NCI-H146 treated with DMSO at 0.1 percent for 48 hours (cell line): ENCODE results near the gene IL21.
"Not testable (repeated sequence)": the region's sequence is repeated elsewhere in the genome, so short reads cannot be mapped to it uniquely, and the experiment has no call there.

ENCODE experiments used
- DNase-seq: peaks from one replicate; lab custom pipeline; 2025; ENCODE audit not compliant: unreplicated experiment; lab: John Stamatoyannopoulos, UW

The IL21 gene

DNA sequence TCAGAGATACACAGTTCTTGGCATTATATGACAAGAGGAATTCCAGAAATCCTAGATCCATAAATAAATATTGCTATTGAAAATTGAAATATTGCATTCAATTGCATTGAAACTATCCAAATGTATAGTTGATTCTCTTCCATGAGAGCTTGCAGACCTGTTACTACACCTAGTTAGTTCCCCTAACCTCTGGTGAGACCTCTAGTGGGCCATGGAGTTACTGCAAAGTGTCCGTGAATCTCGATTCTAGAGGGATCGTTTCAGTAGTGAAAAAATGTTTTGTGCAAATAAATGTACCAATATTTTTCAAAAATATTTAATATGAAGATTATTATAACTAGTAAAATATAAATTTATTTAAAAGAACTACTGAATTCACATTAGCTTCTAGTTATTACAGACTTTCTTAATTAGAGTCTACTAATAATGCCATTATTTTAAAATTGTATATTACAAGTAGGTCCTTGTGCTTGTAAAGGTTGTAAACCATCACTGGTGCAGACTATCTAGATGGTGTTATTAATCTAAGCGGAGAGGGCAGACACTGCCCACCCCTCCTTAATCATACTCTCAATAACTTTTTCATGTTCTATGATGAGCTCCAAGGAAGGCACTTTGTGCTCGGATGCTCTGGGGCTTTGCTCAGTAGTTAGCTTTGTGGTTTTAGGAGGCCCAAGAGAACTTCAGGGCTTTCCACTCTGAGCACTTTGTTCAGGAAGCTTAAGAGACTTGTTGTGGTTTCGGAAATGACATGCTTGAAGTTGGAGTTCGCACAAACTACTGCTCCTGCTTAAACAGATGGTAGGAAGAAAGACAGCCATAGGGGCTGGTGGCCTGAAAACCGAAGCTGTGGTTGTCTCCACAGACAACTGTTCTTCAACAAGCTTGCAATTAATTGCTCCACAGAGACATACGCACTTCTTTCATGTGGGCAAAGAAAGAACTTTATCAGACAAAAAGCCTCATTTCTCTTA is 42.8 kb downstream of the IL21 start:
- DNase-seq: no peak

DNA sequence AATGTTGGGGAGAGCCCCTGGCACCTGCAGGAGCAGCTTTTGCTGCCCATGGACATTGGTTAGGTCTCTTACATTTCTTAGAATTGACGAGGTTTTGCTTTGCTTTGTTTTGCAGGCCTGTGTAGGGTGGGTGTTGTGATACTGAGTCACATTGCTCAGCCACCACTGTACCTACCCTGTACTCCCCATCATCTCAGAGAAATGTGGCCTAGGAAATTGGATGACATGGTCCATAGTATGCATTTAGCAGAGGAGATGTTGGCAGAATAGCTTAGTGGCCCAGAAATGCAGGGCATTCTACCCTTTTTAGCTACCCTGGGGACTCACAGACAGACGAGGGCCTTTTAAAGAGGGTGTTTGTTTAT is 43.7 kb downstream of the IL21 start:
- DNase-seq: no peak

DNA sequence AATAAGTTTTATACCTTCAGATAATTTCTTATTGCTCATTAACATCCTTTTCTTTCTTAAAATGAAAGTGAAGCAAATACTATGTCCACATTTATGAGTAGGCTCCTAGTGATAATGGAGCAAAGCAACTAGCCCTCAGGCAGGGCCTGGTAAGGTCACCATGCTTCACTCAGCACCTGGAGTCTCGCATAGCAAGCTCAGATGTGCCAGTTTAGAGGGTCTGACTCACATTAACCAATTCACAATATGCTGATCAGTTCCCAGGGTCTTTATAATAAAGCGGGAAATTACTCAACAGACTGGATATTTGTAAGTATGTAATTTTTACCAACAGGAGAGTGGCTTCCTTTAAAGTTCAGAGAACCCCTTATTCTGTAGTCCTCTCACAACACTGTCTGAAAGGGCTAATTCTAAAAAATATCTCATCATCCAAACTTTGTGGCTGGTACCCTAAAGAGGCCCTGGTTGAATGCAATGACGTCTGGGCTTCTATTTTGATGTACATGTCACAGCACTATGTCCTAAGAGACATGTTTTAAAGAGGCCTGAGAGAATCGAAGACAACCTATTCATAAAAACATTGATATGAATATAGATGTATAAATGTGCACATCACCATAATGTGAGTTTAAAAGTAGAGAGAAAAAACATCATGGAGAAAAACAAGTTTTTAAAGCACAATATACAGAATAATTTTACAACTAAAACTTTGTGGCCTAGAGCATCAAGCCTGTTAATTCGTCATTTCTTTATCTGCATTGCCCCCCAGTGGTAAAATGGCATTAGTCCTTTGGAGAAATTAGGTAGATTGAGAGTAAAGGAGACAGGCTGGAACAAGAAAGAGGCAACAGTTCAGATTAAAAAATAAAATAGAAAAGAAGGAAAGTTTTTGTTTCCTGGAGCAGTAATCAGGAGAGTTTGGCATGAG is 44.3 kb downstream of the IL21 start:
- DNase-seq: no peak

DNA sequence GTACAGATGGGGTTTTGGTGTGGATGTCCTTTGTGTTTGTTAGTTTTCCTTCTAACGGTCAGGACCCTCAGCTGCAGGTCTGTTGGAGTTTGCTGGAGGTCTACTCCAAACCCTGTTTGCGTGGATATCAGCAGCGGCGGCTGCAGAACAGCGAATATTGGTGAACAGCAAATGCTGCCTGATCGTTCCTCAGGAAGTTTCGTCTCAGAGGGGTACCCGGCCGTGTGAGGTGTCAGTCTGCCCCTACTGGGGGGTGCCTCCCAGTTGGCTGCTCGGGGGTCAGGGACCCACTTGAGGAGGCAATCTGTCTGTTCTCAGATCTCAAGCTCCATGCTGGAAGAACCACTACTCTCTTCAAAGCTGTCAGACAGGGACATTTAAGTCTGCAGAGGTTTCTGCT is 46.5 kb downstream of the IL21 start:
- DNase-seq: not testable (repeated sequence)

DNA sequence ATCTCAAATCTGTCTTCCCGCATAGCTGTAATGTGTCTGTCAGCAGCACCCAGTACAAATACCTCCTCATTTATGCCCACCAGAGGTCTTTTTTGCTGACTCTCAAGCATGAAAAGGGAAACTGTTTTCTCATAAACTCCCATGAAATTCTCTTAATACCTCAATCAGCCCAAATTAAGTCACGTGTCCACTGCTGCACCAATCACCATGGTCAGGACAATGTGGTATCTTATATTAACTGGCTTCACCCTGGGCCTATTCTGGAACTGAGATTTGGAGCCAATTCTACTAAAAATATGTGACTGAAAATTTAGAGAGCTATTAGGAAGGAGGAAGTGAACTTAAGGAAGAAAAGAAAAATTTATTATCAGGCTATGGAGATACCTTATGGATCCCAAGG is 58.4 kb downstream of the IL21 start:
- DNase-seq: no peak
